Hematopoietic multipotent progenitor cell treated with erythropoietin and hydrocortisone succinate and interleukin-3 and kit ligand, for 8 days (in vitro differentiated cells): ENCODE measurements around the gene DDX42.

Source experiments
- DNase-seq: peaks from one replicate; pipeline ENCODE4 v3.0.0-alpha.2; 2015

Gene DDX42, protein sequence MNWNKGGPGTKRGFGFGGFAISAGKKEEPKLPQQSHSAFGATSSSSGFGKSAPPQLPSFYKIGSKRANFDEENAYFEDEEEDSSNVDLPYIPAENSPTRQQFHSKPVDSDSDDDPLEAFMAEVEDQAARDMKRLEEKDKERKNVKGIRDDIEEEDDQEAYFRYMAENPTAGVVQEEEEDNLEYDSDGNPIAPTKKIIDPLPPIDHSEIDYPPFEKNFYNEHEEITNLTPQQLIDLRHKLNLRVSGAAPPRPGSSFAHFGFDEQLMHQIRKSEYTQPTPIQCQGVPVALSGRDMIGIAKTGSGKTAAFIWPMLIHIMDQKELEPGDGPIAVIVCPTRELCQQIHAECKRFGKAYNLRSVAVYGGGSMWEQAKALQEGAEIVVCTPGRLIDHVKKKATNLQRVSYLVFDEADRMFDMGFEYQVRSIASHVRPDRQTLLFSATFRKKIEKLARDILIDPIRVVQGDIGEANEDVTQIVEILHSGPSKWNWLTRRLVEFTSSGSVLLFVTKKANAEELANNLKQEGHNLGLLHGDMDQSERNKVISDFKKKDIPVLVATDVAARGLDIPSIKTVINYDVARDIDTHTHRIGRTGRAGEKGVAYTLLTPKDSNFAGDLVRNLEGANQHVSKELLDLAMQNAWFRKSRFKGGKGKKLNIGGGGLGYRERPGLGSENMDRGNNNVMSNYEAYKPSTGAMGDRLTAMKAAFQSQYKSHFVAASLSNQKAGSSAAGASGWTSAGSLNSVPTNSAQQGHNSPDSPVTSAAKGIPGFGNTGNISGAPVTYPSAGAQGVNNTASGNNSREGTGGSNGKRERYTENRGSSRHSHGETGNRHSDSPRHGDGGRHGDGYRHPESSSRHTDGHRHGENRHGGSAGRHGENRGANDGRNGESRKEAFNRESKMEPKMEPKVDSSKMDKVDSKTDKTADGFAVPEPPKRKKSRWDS

DNA sequence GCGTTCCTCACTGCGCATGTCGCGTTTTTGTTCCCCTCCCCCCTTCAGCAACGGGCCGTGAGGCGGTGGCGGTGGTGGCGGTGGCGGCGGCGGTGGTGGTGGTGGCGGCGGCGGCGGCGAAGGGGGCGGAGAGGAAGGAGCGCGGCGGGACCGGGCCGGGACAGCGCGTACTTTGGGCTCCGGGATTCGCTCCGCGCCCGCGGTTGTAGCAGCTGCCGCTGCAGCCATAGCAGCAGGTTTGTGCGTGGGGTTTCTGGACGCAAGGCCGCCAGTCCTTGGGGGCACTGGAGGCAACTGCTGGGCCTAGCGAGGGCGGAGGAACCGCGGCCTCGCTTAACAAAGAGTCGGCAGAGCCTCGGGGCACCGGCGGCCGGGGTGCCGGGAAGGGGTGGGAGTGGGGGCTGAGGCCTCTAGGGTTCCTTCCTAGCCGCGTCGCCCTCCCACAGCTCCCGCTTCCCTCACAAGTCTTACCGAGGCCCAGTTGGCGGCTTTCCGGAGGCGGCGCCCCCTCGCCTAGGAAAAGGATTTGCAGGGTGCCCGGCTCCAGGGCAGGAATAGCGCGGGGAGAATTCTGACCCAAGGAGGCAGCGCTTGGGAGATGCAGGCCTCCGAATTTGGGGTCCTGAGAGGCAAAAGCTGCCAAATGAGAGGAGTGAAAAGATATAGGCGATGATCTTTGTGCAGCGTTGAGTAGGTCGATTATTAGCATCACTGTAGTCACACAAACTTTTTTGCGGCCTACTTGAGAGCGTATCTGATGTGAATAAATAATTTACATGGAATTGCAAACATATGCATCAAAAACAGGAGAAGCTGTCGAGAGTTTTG lies at the start of gene DDX42:
TSS of gene DDX42 (plus strand) at position 30 of the 828 bp plus-strand sequence. CDS start 12,880 bp downstream, outside the sequence.
- peak; percentile 49 for DNase-seq

- no peak for DNase-seq
These were observed 38.3 kb upstream of the DDX42 start for GRCh38 chr17:63735691-63736090.

- peak; percentile 44 for DNase-seq
These were observed 33.4 kb upstream of the DDX42 start for GRCh38 chr17:63740464-63741142.

GRCh38 chr17:63741143-63741407 lies 32.9 kb upstream of the DDX42 start:
- no peak for DNase-seq

DNA sequence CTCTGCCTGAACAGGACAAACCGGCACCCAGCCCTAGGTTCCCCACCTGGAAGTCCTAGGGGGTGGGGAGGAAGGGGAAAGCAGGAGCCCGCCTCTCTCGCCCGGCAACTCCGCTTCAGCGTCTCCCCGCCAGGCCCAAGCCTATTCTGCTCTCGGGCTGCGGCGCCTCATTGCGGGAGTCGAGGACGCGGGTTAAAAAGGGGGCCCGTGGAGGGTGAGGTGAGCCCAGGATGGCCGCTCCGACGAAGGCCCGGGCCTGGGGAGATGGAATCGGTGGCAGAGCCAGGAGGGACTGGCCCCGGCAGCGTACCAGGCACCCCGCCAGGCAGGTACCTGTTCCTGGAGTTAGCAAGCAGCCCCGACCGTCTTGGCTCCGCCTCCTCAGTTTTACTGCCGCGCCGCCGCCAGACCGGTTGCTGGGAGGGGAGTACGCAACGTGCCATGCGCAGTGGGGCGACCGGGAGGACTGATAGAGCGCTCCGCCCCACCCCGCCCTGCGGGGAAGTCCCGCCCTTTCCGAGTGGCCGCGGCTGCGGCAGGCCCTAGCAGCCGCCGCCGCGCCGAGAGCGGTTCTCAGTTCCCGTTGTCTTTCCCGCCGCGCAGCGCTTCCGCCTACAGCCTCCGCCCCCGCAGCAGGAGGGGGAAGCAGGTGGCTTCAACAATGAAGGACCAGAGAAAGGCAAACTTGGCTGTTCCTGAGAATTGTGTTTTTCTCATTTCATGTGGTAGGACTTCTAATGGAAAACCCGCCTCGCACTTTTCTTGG lies 32.4 kb upstream of the DDX42 start, which contains the start of gene STRADA:
TSS of gene STRADA (minus strand) at position 392 of the 766 bp plus-strand sequence. CDS start 13,430 bp downstream, outside the sequence.
- DNase-seq, result peak; percentile 98

GRCh38 chr17:63751806-63752205 lies 22.2 kb upstream of the DDX42 start:
- peak; percentile 81 for DNase-seq

- DNase-seq, result no peak
These were observed 21.3 kb upstream of the DDX42 start for GRCh38 chr17:63752707-63753106.

GRCh38 chr17:63753215-63753614 lies 20.8 kb upstream of the DDX42 start:
- peak; percentile 10 for DNase-seq

GRCh38 chr17:63754046-63754445 lies 19.9 kb upstream of the DDX42 start:
- no peak for DNase-seq

DNA sequence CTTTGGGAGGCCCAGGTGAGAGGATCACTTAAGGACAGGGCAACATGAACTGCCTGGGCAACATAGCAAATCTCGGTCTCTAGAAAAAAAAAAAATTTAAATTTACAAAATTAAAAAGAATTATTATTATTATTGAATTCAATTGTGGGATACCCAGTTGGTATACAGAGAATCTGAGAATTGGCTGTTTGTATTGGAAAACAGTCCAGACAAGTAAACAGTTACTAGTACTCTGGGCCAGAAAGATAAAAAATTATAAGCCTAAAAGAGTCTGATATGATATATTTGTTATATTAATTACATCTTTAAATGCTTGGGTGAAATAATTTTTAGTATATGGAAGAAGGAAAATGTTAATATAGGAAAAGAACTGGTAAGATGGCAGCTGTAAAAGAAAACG lies 15.5 kb upstream of the DDX42 start:
- DNase-seq, result no peak

DNA sequence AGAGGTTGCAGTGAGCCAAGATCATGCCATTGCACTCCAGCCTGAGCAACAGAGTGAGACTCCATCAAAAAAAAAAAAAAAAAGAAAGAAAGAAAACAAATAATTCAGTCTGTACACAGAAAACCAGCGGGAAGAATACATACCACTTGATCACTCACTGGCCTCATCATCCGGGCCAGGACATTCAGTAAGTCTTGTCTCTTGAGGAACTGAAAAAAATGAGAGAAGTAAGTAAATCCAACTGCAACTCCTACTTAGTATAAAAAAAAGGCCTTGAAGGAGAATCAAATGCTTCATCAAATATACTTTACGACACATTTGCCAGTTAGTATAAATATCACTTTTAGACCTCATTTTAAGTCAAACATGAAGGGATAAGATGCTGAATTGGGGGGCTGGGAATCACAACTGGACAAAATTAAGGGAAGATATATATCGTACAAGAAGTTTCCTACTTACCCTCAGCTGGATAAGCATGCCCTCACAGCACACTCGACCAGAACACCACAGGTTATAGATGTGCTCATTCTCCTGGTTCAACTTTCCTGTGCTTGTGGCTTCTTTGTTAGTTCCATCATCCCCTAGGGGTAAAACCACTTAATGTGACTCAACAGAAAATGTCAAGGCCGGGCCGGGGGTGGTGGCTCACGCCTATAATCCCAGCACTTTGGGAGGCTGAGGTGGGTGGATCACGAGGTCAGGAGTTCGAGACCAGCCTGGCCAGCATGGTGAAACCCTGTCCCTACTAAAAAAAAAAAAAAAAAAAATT lies 13.0 kb upstream of the DDX42 start:
- no peak for DNase-seq

GRCh38 chr17:63762161-63763078 lies 11.6 kb upstream of the DDX42 start:
- peak; percentile 24 for DNase-seq

DNA sequence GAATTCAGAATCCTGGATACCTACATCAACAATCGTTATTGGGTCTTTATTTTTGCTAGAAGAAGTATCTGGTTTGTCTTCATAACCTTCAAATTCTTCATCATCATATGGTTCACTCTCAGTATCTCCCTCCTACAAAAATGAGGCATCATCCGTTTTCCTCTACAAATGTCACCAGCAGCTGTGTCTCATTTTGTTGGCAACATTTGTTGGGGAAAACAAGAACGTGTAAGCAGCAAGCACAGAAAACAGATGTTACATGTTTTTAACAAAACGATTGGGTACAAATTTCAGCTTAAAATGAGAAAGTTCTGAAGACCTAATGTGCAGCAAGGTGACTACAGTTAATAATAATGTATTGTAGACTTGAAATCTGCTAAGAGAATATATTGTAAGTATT lies 9.3 kb upstream of the DDX42 start:
- no peak for DNase-seq

GRCh38 chr17:63766754-63767153 lies 7.2 kb upstream of the DDX42 start:
- DNase-seq, result no peak

GRCh38 chr17:63768433-63768832 lies 5.5 kb upstream of the DDX42 start:
- DNase-seq, result no peak

GRCh38 chr17:63772801-63773271 lies 1.1 kb upstream of the DDX42 start:
- DNase-seq, result peak; percentile 62

DNA sequence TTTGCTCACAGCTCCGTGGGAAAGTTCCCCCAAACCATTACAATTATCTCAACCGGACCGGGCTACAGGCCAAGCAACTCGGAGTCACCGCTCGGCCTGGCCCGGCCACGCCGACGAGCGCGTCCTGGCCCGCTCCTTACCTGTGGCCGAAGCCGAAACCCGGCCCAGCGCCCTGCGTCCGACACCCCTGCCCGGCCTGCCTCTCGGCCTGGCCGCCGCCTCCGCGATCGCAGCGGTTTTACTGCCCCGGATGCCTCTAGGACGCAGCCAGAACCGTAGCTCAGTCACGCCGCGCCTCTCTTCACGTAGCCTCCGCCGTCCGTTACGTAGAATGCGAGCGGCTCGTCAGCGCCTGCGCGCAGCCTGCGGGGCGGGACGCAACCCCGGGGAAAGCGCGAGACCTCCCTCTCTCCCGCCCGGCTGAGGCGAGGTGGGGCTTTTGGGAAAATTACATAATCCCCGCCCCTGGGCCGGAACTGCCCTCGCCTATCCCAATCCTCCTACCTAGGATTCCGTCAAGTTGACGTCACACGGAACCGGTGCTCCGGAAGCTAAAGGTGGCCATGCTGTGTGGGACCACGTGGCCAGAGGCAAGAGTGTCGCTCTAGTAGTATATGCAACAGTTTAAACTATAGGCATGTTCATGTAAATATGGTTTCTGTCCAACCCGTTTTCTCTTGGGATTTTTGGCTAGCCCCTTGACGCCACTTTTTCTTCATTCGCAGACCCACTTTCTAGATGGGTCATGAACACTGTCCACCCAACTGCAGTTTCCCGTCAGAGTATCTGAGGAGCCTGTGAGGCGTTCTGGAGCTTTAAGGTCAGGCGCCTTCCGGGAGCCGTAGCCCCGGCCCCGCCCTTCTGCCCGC lies 464 bp upstream of the DDX42 start, which contains the start of gene CCDC47:
TSS of gene CCDC47 (minus strand) at position 326 of the 869 bp plus-strand sequence. CDS start 7,422 bp downstream, outside the sequence.
- DNase-seq, result peak; percentile 100

- peak; percentile 33 for DNase-seq
These were observed 947 bp downstream of the DDX42 start for GRCh38 chr17:63774969-63775265.
